Ectodermal cell (in vitro differentiated cells): ENCODE data around the gene PEX5L.
"Not testable (repeated sequence)": the region's sequence is repeated elsewhere in the genome, so short reads cannot be mapped to it uniquely, and the experiment has no call there.

Source experiments
- H3K27ac ChIP-seq: 2 replicates; pipeline ENCODE4 v1.7.0; 2013; ENCODE audit warnings: mild to moderate bottlenecking, low read depth, low read length; ENCODE audit not compliant: insufficient read depth, poor library complexity, severe bottlenecking
- H3K27me3 ChIP-seq: 2 replicates; pipeline ENCODE4 v1.7.0; 2013; ENCODE audit warnings: mild to moderate bottlenecking, low read length; ENCODE audit not compliant: insufficient read depth, control insufficient read depth, poor library complexity, severe bottlenecking
- H3K36me3 ChIP-seq: one replicate; pipeline ENCODE4 v1.7.0; 2013; ENCODE audit warnings: low read length; ENCODE audit not compliant: control insufficient read depth, insufficient read depth
- H3K4me1 ChIP-seq: one replicate; pipeline ENCODE4 v1.7.0; 2013; ENCODE audit warnings: low read length; ENCODE audit not compliant: control insufficient read depth, insufficient read depth
- H3K4me3 ChIP-seq: 2 replicates; pipeline ENCODE4 v1.7.0; 2013; ENCODE audit warnings: low read depth, low read length, control low read depth; ENCODE audit not compliant: insufficient read depth
- H3K9me3 ChIP-seq: 2 replicates; pipeline ENCODE4 v1.7.0; 2013; ENCODE audit warnings: mild to moderate bottlenecking, low read length, moderate library complexity; ENCODE audit not compliant: control insufficient read depth
- WGBS, 2 experiments: methylation state at CpG; one replicate each; pipeline ENCODE4 v1.1.7; 2013; ENCODE audit warnings: missing lambda C conversion rate in 2 of 2; 5-methylcytosine and 5-hydroxymethylcytosine counted together

The PEX5L gene

DNA sequence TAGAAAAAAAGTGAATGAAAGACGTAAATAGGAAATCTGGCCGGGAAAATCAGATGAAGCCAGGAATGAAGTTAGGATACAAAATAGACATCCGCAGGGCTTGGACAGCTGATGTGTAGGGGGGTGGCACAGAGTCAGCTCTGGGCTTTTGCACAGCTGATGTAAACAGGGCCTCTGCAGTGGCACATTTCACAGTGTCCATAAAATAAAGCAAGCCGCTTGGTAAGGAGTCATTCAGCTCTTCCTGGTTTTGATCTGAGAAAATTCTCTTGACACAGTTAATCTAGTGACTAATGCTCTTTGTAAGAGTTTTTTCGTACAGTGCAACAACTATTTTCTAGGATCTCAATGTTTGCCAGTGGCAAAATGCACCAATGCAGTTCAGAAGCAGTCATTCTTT, 230.6 kb downstream of the PEX5L start:
- H3K4me3 ChIP-seq = no peak overlapping the region
- no peak overlapping the region for H3K27ac ChIP-seq
- H3K36me3 ChIP-seq = no peaks in the 10 kb centered on the region
- WGBS, 2 experiments = 95 to 97% methylated on average over 5 of the region's 5 CpGs
- no peaks in the 10 kb centered on the region for H3K9me3 ChIP-seq
- no peaks in the 10 kb centered on the region for H3K27me3 ChIP-seq
- no peaks in the 10 kb centered on the region for H3K4me1 ChIP-seq

DNA sequence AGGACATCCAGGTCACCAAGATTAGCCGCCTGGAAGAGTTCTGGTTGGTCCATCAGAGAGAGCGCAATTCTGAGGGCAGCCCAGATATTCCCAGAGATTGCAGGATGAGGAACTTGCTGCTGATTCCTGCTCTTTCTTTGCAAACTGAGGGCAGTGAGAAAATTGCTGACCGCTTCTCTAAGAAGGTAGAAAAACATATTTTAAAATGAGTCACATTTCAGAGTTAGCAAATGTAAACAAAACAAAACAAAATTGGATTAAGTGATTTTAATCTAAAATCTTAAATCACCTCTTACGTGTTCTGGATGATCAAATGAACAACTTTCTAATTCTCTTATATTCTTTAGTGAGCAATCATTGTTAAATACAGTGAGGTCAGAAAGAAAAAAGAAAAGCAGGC, 234.9 kb downstream of the PEX5L start:
- H3K9me3 ChIP-seq = no peaks in the 10 kb centered on the region
- no peaks in the 10 kb centered on the region for H3K27me3 ChIP-seq
- 86 to 94% methylated on average over 2 to 3 of the region's 4 CpGs for WGBS, 2 experiments
- no peak overlapping the region for H3K27ac ChIP-seq
- H3K36me3 ChIP-seq = no peaks in the 10 kb centered on the region
- H3K4me3 ChIP-seq = no peak overlapping the region
- H3K4me1 ChIP-seq = no peaks in the 10 kb centered on the region

DNA sequence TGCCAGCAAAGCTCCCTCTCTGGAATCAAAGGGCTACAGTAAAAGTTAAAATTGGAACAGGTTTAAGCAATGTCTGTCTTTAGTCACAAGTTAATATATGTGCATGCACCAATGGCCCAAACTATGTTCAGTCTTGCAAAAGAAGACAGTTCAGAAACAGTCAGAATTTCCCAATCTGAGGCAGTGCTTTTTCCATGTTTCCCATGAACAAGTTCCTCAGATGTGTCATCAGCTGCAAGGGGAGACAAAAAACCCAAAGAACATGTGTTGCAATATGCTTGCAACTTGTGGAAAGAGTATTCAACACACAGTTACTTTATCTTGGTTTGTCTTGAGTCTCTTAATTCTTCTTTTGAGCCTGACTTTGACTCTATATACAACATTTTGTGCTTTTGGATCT, 235.5 kb downstream of the PEX5L start:
- Histone ChIP-seq H3K4me1 (no peaks in the 10 kb centered on the region), H3K9me3 (no peaks in the 10 kb centered on the region), H3K27me3 (no peaks in the 10 kb centered on the region), H3K27ac (no peak overlapping the region), H3K4me3 (no peak overlapping the region), H3K36me3 (no peaks in the 10 kb centered on the region)

DNA sequence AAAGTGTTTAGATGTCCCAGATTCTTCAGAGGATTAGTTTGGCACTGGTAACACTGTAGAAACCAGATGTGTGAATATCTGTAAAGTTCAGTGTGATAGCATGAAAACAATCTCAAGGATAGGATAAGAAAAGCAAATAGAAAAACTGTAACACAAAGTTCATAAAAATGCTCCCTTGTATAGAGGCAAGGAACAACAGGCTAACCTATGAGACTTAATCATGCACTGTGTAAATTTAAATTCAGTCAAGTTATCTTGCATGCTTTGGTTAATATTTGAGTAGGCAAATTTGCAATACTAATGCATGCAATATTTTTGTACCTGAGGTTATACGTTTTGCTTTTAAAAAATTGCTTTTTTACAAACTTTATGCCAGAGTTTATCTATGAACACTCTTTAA, 239.5 kb downstream of the PEX5L start:
- Histone ChIP-seq H3K9me3 (no peaks in the 10 kb centered on the region), H3K27ac (no peak overlapping the region), H3K4me1 (no peaks in the 10 kb centered on the region), H3K36me3 (no peaks in the 10 kb centered on the region), H3K27me3 (no peaks in the 10 kb centered on the region), H3K4me3 (no peak overlapping the region)
- no CpG with 5 or more reads among the region's 1 CpG for WGBS, 2 experiments

DNA sequence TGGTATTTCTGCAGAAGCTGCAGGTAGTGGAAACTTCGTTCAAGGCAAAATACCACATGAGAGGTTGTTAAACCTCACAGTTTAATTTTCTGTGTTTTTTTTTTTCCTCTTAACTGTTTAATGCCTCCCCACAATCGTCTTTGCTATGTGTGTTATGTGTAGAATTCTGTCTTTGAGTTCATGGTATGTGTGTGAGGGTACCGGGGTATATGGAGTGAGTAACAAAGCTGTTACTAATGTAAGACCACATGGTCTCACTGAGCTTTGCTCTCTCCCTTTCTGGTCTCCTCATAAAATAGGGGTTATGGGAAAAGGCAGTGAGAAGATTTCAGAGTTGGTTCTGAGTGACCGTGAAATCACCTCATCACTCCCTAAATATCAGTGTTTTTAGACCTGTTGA, 240.3 kb downstream of the PEX5L start:
- Histone ChIP-seq H3K4me1 (no peaks in the 10 kb centered on the region), H3K4me3 (no peak overlapping the region), H3K36me3 (no peaks in the 10 kb centered on the region), H3K27ac (no peak overlapping the region), H3K27me3 (no peaks in the 10 kb centered on the region), H3K9me3 (no peaks in the 10 kb centered on the region)
- 95 to 100% methylated on average over 4 of the region's 4 CpGs for WGBS, 2 experiments

DNA sequence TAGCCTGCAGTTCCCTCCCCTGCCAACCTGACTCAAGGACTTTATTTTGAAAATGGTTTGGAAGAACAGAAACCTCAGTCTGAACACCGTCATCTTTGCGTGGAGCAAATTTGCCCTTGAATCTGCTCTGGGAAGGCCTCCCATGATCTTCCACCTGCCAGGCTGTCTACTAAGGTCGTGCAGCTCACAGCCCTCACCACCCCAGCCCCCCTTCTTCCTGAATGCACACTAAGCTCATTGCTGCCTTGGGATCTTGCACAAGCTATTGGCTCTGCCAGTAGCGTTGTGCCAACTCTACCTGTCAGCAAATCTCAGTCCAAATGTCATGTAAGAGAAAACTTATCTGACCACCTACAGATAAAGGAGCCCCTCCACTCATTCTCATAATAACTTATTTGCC, 242.4 kb downstream of the PEX5L start:
- Histone ChIP-seq H3K9me3 (no peaks in the 10 kb centered on the region), H3K27ac (no peak overlapping the region), H3K4me3 (no peak overlapping the region), H3K4me1 (no peaks in the 10 kb centered on the region), H3K36me3 (peaks cover 4% of the 10 kb centered on the region), H3K27me3 (no peaks in the 10 kb centered on the region)
- 79 to 81% methylated on average over 4 of the region's 4 CpGs for WGBS, 2 experiments

DNA sequence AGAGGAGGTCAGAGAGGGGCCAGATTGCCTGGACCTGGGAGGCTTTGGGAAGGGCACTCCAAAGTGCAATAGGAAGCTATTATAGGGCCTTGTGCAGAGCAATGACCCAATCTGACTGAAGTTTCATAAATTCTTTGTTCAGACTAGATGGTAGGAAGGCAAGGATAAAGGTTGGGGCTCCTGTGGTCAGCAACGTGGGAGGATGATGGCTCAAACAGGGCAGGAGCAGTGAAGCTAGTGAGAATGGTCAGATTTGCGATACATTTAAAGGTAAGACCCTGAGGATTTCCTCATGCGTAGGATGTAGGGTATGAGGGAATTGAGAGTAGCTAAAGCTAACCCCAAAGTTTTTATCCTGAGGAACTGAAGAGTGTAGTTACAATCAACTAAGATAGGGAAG, 244.9 kb downstream of the PEX5L start:
- Histone ChIP-seq H3K9me3 (no peaks in the 10 kb centered on the region), H3K27me3 (no peaks in the 10 kb centered on the region), H3K4me3 (no peak overlapping the region), H3K27ac (no peak overlapping the region), H3K4me1 (no peaks in the 10 kb centered on the region), H3K36me3 (peaks cover 4% of the 10 kb centered on the region)
- WGBS, 2 experiments = 92 to 95% methylated on average over 3 of the region's 3 CpGs

DNA sequence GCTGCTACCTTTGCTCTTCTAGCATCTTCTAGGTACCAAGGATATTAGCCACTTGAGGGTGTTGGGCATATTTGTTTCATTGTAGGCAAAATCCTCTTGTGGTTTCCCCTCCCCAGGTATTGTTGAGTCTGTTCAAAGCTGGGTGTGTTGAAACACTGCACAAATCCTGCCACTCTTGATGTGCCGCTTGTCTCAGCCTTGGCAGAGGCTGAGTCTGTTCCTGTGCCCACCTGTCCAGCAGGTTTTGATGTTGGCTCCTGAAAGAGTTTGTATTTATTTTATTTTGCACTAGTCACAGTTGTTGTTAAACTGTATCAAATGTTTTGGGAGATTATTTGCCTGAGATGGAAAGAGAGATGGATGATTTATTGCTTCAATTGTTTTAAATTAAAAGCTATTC, 247.7 kb downstream of the PEX5L start:
- Histone ChIP-seq H3K4me1 (no peaks in the 10 kb centered on the region), H3K9me3 (no peaks in the 10 kb centered on the region), H3K4me3 (no peak overlapping the region), H3K36me3 (peaks cover 4% of the 10 kb centered on the region), H3K27ac (no peak overlapping the region), H3K27me3 (no peaks in the 10 kb centered on the region)
- WGBS, 2 experiments = 95 to 97% methylated on average over 1 of the region's 1 CpG

DNA sequence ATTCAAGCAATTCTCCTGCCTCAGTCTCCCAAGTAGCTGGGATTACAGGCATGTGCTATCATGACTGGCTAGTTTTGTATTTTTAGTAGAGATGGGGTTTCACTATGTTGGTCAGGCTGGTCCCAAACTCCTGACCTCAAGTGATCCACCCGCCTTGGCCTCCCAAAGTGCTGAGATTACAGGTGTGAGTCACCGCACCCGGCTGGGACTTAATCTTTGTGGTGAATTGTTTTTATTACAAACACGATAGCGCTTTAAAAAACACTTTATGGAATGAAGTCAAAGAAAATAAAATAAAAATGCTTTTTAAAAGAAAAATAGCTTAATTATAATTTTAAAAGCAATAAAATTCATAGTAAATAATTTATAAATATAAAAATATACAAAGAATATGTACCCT, 253.9 kb downstream of the PEX5L start:
- not testable (repeated sequence) for H3K4me1 ChIP-seq, H3K27me3 ChIP-seq, H3K4me3 ChIP-seq, H3K9me3 ChIP-seq, H3K27ac ChIP-seq, H3K36me3 ChIP-seq
- WGBS, 2 experiments = 77 to 100% methylated on average over 1 to 3 of the region's 5 CpGs

DNA sequence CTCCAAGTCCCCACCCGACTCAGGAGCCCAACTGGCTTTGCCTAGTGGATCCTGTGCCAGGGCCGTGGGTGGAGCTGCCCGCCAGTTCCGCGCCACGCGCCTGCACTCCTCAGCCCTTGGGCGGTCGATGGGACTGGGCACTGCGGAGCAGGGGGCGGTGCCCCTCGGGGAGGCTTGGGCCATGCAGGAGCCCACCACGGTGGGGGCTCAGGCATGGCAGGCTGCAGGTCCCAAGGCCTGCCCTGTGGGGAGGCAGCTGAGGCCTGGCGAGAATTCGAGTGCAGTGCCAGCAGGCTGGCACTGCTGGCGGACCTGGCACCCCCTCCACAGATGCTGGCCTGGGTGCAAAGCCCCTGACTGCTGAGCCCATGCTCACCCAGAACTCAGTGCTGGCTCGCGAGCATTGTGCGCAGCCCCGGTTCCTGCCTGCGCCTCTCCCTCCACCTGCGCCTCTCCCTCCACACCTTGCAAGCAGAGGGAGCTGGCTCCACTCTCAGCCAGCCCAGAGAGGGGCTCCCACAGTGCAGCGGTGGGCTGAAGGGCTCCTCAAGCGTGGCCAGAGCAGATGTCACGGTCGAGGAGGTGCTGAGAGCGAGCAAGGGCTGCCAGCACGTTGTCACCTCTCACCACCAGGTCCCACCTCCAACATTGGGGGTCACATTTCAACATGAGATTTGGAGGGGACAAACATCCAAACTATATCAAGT, 261.2 kb downstream of the PEX5L start:
- Histone ChIP-seq H3K36me3 (peaks cover 10% of the 10 kb centered on the region), H3K4me3 (no peak overlapping the region), H3K4me1 (no peaks in the 10 kb centered on the region), H3K9me3 (no peaks in the 10 kb centered on the region), H3K27ac (no peak overlapping the region), H3K27me3 (no peaks in the 10 kb centered on the region)
- 96% methylated on average over 28 of the region's 28 CpGs for WGBS, 2 experiments

DNA sequence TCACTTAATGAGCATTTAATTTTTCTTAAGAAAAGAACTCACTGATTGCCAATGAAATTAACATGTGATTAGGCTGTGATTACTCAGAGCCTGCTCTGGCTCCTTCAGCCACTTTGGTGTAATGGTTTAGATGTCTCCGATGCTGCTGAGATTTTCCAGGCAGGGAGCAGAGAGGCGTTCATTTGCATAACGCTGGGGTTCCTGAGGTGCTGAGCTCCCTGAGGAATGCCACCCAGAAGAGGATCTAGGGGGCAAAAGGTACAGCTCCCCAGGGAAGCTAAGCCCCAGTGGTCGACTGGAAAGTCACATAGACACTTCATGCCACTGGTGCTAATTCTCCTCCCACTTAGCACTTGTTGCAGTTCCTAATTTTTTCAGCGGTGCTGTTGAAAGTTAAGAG, 264.4 kb downstream of the PEX5L start:
- Histone ChIP-seq H3K4me1 (no peaks in the 10 kb centered on the region), H3K4me3 (no peak overlapping the region), H3K9me3 (no peaks in the 10 kb centered on the region), H3K27me3 (no peaks in the 10 kb centered on the region), H3K27ac (no peak overlapping the region), H3K36me3 (peaks cover 10% of the 10 kb centered on the region)
- 38% methylated on average over 5 of the region's 5 CpGs for WGBS, 2 experiments
